Colonic mucosa (tissue), 4 donors: ENCODE results near the gene COA5. TPM values are rescaled to one million over a fixed set of nuclear protein-coding genes. Genes with fewer than 3 reads are reported as not detected.

Experiments used
- DNase-seq: peaks from one replicate; pipeline ENCODE4 v3.0.0-alpha.2; 2020
- H3K27ac ChIP-seq: fragments of 200-600 bp; one replicate; pipeline ENCODE4 v1.8.0; 2021
- H3K27me3 ChIP-seq: fragments of 200-600 bp; one replicate; pipeline ENCODE4 v1.8.0; 2021
- H3K36me3 ChIP-seq: fragments of 200-600 bp; one replicate; pipeline ENCODE4 v1.8.0; 2021
- H3K4me1 ChIP-seq: fragments of 200-600 bp; one replicate; pipeline ENCODE4 v1.8.0; 2021; ENCODE audit warnings: mild to moderate bottlenecking
- H3K4me3 ChIP-seq: fragments of 200-600 bp; one replicate; pipeline ENCODE4 v1.8.0; 2021
- H3K9ac ChIP-seq, 2 donors: one replicate each; pipeline ENCODE4 v1.7.0; 2013; ENCODE audit warnings: control low read depth in 2 of 2, low read depth in 2 of 2, low read length in 2 of 2
- H3K9me3 ChIP-seq: fragments of 200-600 bp; one replicate; pipeline ENCODE4 v1.8.0; 2021
- intact Hi-C: fragments of 100-400 bp; cut with DNase I; formaldehyde crosslinking; loops from one replicate; pipeline ENCODE4 v1.14.1; 2022
- total RNA-seq, 2 donors: library from RNA; stranded (reverse); fragmentation: NEBNext Ultra II Directional in 1 of 2; extraction: Animal tissue kit (Norgen Biotek cat#: 25700) in 1 of 2; gene quantifications; one replicate each; pipeline ENCODE4 v1.2.1, GENCODE V29; 2021
- TF ChIP-seq, protein P1 (sequence below): fragments of 200-600 bp; IDR thresholded peaks from one replicate; pipeline ENCODE4 v1.8.0; 2022; ENCODE audit warnings: antibody characterized with exemption, mild to moderate bottlenecking
- donor health status: healthy.
- donor health status: DM: no; HTN: no; CAD: no.
- donor health status: DM: no; HTN: no; CAD: no.

The COA5 gene
- total RNA-seq, 2 donors from 2014 or later: 23.5 to 27.1 TPM

DNA sequence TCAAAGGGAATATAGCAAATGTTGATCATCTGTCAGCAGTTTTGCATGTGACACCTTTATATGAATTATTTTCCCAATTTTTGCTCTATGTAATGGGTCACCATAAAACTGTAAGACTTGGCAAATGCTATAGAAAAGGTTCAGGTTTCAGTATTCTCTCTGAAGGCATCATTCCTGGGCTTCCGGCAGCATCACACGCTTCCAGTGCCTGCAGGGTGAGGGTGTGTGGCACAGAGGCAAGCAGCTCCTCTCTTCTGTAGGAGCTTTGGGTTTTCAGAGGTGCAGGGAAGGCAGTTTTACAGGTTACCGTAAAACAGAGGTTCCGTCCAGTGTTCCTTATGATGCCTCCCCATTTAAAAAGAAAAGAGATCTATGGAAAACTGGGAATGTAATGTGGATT is 18.8 kb downstream of the COA5 start:
- DNase-seq: no peak
- intact Hi-C loops: no loop called here
- TF ChIP-seq, protein P1, sequence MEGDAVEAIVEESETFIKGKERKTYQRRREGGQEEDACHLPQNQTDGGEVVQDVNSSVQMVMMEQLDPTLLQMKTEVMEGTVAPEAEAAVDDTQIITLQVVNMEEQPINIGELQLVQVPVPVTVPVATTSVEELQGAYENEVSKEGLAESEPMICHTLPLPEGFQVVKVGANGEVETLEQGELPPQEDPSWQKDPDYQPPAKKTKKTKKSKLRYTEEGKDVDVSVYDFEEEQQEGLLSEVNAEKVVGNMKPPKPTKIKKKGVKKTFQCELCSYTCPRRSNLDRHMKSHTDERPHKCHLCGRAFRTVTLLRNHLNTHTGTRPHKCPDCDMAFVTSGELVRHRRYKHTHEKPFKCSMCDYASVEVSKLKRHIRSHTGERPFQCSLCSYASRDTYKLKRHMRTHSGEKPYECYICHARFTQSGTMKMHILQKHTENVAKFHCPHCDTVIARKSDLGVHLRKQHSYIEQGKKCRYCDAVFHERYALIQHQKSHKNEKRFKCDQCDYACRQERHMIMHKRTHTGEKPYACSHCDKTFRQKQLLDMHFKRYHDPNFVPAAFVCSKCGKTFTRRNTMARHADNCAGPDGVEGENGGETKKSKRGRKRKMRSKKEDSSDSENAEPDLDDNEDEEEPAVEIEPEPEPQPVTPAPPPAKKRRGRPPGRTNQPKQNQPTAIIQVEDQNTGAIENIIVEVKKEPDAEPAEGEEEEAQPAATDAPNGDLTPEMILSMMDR: no peak

DNA sequence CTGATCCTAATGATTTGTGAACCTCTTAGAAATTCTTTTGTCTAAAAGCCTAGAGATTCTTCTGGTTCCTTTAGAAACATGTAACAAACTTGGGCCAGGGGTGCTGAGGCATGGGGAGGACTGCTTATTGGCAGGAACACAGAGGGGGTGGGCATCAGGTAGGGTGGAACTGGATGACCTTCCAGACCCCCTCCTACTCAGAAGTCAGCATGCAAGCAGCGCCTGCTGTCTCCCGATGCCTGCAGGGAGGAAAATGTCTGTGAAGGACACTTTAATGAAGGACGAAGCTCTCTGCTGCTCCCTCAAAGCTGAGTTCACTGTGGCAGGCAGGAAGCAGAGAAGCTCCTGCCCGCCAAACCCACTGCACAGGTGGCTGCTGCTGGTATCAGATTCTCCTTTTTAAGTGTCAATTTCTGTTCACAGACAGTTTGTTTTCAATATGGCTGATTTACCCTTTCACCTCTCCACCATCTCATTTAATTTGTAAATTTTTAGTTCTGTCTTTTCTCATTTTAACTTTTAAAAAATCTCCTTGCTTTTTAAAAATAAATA is 19.4 kb downstream of the COA5 start:
- Histone ChIP-seq H3K9me3 (no peaks in the 10 kb centered on the region), H3K36me3 (no peaks in the 10 kb centered on the region), H3K9ac (no peak overlapping the region), H3K4me1 (no peaks in the 10 kb centered on the region), H3K27ac (no peak overlapping the region), H3K4me3 (no peak overlapping the region), H3K27me3 (no peaks in the 10 kb centered on the region)
- TF ChIP-seq, protein P1: no peak
- intact Hi-C loops: no loop called here
- DNase-seq: no peak

More for the DNA sequence above, 18.8 kb downstream of the COA5 start:
- no peaks in the 10 kb centered on the region for H3K27me3 ChIP-seq
- no peaks in the 10 kb centered on the region for H3K4me1 ChIP-seq
- no peaks in the 10 kb centered on the region for H3K9me3 ChIP-seq
- no peak overlapping the region for H3K27ac ChIP-seq
- H3K36me3 ChIP-seq: no peaks in the 10 kb centered on the region
- no peak overlapping the region for H3K9ac ChIP-seq
- H3K4me3 ChIP-seq: no peak overlapping the region

DNA sequence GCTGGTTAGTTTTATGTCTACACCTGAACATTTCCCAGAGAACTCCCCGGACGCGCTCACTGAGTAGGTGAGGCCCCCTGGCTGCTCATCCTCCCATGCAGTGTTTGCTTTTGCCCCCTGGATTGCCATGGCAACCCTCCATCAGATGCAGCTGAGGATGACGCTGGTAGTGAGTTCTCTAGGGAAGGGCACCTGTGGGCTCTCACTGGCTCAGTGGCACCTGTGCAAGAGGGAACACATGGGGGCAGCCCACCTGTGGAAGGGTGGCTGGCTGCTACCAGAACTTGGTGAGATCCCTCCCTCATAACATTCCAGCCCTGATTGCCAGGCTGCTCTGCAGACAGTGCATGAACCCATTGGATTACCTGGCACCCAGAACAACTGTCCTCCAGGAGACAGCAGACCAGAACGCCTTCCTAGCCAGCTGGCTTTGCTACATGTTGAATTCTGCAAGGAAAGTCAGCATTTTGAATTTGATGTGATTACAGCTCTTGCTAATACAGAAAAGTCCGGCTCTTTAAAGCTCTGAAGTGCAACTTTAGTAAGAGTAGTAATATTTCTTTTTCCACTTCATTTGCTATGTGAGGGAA is 21.7 kb downstream of the COA5 start:
- H3K9me3 ChIP-seq: no peaks in the 10 kb centered on the region
- no peak overlapping the region for H3K27ac ChIP-seq
- intact Hi-C loops: no loop called here
- no peaks in the 10 kb centered on the region for H3K36me3 ChIP-seq
- TF ChIP-seq, protein P1: no peak
- H3K9ac ChIP-seq: no peak overlapping the region
- no peak for DNase-seq
- no peak overlapping the region for H3K4me3 ChIP-seq
- no peaks in the 10 kb centered on the region for H3K27me3 ChIP-seq
- H3K4me1 ChIP-seq: no peaks in the 10 kb centered on the region

DNA sequence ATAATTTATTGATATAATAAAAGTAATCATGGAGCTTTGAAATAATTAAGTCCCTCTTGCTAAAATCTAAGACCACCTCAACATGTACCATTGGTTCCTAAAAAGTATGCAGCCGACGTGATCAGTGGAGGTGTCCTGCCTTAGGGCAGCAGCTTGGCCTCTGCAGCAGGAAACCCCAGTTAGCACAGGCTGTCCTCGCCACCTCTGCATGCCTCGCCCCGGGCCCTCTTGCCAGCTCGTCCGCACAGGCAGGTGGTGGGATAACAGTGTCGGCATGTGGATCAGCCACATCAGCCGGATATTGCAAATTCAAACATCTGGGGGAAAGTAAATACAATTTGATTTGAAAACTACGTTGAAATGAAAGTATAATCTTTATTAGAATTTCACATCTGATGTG is 22.9 kb downstream of the COA5 start:
- Histone ChIP-seq H3K4me3 (no peak overlapping the region), H3K9me3 (no peaks in the 10 kb centered on the region), H3K27ac (no peak overlapping the region), H3K9ac (no peak overlapping the region), H3K36me3 (no peaks in the 10 kb centered on the region), H3K4me1 (no peaks in the 10 kb centered on the region), H3K27me3 (no peaks in the 10 kb centered on the region)
- TF ChIP-seq, protein P1: no peak
- intact Hi-C loops: no loop called here
- no peak for DNase-seq

DNA sequence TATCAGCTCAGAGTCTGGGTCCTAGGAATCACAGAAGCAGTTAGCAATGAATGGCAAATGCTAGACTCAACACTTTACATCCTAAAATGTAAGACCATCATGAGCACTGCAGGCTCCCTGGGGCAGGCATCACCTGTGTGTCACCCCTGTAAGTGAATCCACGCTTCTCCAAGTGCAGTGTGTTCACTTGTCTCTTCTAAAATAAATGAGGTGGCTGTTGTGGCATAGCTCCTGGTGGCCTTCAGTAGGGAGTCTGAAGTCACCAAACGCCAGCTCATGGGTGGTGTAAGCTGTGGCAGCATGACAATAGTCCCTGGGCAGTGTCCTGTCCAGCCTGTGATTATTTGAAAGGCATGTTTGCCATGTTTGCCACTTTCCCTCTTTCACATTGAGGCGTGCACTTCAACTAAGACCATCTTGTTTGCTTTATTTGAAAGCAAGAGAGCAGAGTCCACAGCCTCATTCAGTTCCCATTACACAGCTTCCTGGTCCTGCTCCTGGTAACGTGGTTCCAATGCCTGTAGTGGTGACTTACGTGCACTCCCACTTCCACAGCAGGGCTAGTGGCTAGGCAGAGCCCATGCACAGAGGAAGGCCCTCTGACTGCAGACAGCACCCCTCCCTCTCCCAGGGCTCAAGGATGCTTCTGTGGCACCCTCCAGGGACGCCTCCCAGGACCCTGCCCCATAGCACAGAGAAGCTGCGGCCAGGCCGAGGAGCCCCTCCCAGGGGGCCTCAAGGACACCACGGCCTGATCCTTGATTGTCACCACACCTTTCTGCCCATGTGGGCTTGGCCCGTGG is 24.3 kb downstream of the COA5 start:
- H3K4me1 ChIP-seq: no peaks in the 10 kb centered on the region
- DNase-seq: peak; percentile 45
- no peak overlapping the region for H3K9ac ChIP-seq
- TF ChIP-seq, protein P1: no peak
- H3K4me3 ChIP-seq: no peak overlapping the region
- H3K27me3 ChIP-seq: no peaks in the 10 kb centered on the region
- H3K27ac ChIP-seq: peak overlapping the region; percentile 42
- H3K36me3 ChIP-seq: no peaks in the 10 kb centered on the region
- intact Hi-C loops: no loop called here
- H3K9me3 ChIP-seq: no peaks in the 10 kb centered on the region
